HCT116 (cell line): ENCODE results near the gene MBD1. TPM values are rescaled to one million over a fixed set of nuclear protein-coding genes. Genes with fewer than 3 reads are reported as not detected.

Experiments used
- ATAC-seq: fragments of 200-7000 bp; cut with Tn5 transposase; 2 replicates; pipeline ENCODE4 v1.9.1; 2020; ENCODE audit warnings: mild to moderate bottlenecking, moderate library complexity
- BruUV-seq: library from RNA; stranded (reverse); fragments of 400-500 nt; replicated peaks from 2 replicates; lab custom pipeline; 2021; lab: Mats Ljungman, UMichigan
- CTCF ChIA-PET: fragments of 300-600 bp; sonication (Branson Sonifier 250); formaldehyde crosslinking; loops from one replicate; lab custom pipeline; 2021; ENCODE audit warnings: antibody characterized with exemption; lab: Charles Lee
- POLR2A ChIA-PET: fragments of 300-600, 350-600 bp; sonication (Branson Sonifier 250); formaldehyde crosslinking; loops from one replicate; lab custom pipeline; 2021; ENCODE audit warnings: antibody characterized with exemption; lab: Charles Lee
- RAD21 ChIA-PET, 2 experiments: fragments of 300-600 bp; sonication (Branson Sonifier 250); formaldehyde crosslinking; loops; one replicate each; lab custom pipeline; 2023; ENCODE audit warnings: low total read pairs in 2 of 2; ENCODE audit not compliant: uncharacterized antibody in 2 of 2, unreplicated experiment in 2 of 2, low non-redundant PET in 1 of 2; lab: Charles Lee
- DNase-seq: peaks from one replicate; pipeline ENCODE4 v3.0.0-alpha.2; 2010; ENCODE audit warnings: low read depth, low spot score
- H2AFZ ChIP-seq: fragments of 200-600 bp; shearing (Covaris generic), sonication (generic); 2 replicates; pipeline ENCODE4 v1.6.1; 2017; ENCODE audit warnings: low read depth, mixed run types, mixed read lengths, antibody characterized with exemption, low read length; ENCODE audit not compliant: poor library complexity, severe bottlenecking
- H3K27ac ChIP-seq: 2 replicates; pipeline ENCODE4 v1.5.1; 2012; ENCODE audit warnings: low read depth, low read length
- H3K27me3 ChIP-seq: fragments of 200-600 bp; sonication (generic); 2 replicates; pipeline ENCODE4 v1.6.1; 2016; ENCODE audit warnings: mixed run types, low read length, mixed read lengths; ENCODE audit not compliant: insufficient read depth
- H3K36me3 ChIP-seq, 2 experiments: fragments of 200-500 bp in 1 of 2; fragments of 200-600 bp in 1 of 2; sonication (Bioruptor generic) in 1 of 2; sonication (generic) in 1 of 2; 2 replicates each; pipeline versions ENCODE4 v1.5.1 to v1.6.1; 2014 to 2016; ENCODE audit warnings: low read length in 2 of 2, inconsistent platforms in 1 of 2, mixed read lengths in 1 of 2, mixed run types in 1 of 2; ENCODE audit not compliant: insufficient read depth in 2 of 2, control insufficient read depth in 1 of 2
- H3K4me1 ChIP-seq, 2 experiments: fragments of 200-600 bp in 1 of 2; sonication (generic) in 1 of 2; 2 replicates each; pipeline versions ENCODE4 v1.5.1 to v1.6.1; 2012 to 2017; ENCODE audit warnings: low read length in 2 of 2, inconsistent platforms in 1 of 2, mild to moderate bottlenecking in 1 of 2, mixed read lengths in 1 of 2, mixed run types in 1 of 2, moderate library complexity in 1 of 2; ENCODE audit not compliant: insufficient read depth in 2 of 2, control insufficient read depth in 1 of 2
- H3K4me2 ChIP-seq: fragments of 200-600 bp; sonication (generic); 2 replicates; pipeline ENCODE4 v1.6.1; 2017; ENCODE audit warnings: mixed run types, low read length, mixed read lengths
- H3K4me3 ChIP-seq, 2 experiments: fragments of 200-600 bp in 1 of 2; sonication (generic) in 1 of 2; replicated peaks in 1 of 2; 2 replicates each; pipeline ENCODE4 v1.5.1; 2011 to 2016; ENCODE audit warnings: low read length in 2 of 2, control low read depth in 1 of 2, low read depth in 1 of 2, mild to moderate bottlenecking in 1 of 2, mixed read lengths in 1 of 2, mixed run types in 1 of 2
- H3K79me2 ChIP-seq: fragments of 200-600 bp; sonication (generic); 2 replicates; pipeline ENCODE4 v1.6.1; 2017; ENCODE audit warnings: mild to moderate bottlenecking, mixed run types, low read length, moderate library complexity, mixed read lengths; ENCODE audit not compliant: insufficient read depth
- H3K9ac ChIP-seq: fragments of 200-600 bp; sonication (generic); 2 replicates; pipeline ENCODE4 v1.6.1; 2016; ENCODE audit warnings: low read length, mixed read lengths
- H3K9me2 ChIP-seq: fragments of 200-600 bp; sonication (generic), shearing (Covaris generic); 2 replicates; pipeline ENCODE4 v1.6.1; 2017; ENCODE audit warnings: mixed run types, mild to moderate bottlenecking, moderate library complexity; ENCODE audit not compliant: insufficient read depth
- H3K9me3 ChIP-seq, 2 experiments: fragments of 200-500 bp in 1 of 2; fragments of 200-600 bp in 1 of 2; sonication (Bioruptor generic) in 1 of 2; sonication (generic) in 1 of 2; 2 replicates each; pipeline ENCODE4 v1.6.1; 2014 to 2017; ENCODE audit warnings: low read length in 2 of 2, mixed read lengths in 2 of 2, inconsistent platforms in 1 of 2, low read depth in 1 of 2, mild to moderate bottlenecking in 1 of 2, mixed run types in 1 of 2, moderate library complexity in 1 of 2; ENCODE audit not compliant: control insufficient read depth in 1 of 2, insufficient read depth in 1 of 2
- H4K20me1 ChIP-seq: fragments of 200-600 bp; sonication (generic), shearing (Covaris generic); 2 replicates; pipeline ENCODE4 v1.6.1; 2017; ENCODE audit warnings: mixed run types, mild to moderate bottlenecking, moderate library complexity; ENCODE audit not compliant: insufficient read depth
- ATF3 ChIP-seq: IDR thresholded peaks from 2 replicates; pipeline ENCODE4 v1.6.1; 2012
- CBX3 ChIP-seq: IDR thresholded peaks from 2 replicates; pipeline ENCODE4 v1.6.1; 2012; ENCODE audit warnings: low read depth
- EGR1 ChIP-seq: IDR thresholded peaks from 2 replicates; pipeline ENCODE4 v1.6.1; 2012; ENCODE audit warnings: low read depth
- ELF1 ChIP-seq: IDR thresholded peaks from 2 replicates; pipeline ENCODE4 v1.6.1; 2012; ENCODE audit warnings: low read depth, borderline replicate concordance
- EZH2phosphoT487 ChIP-seq: fragments of 200-600 bp; IDR thresholded peaks from 2 replicates; pipeline ENCODE4 v1.6.1; 2018; ENCODE audit warnings: antibody characterized with exemption, borderline replicate concordance
- FOSL1 ChIP-seq: IDR thresholded peaks from 2 replicates; pipeline ENCODE4 v1.6.1; 2012; ENCODE audit warnings: low read depth
- JUND ChIP-seq: IDR thresholded peaks from 2 replicates; pipeline ENCODE4 v1.6.1; 2012
- POLR2AphosphoS5 ChIP-seq: IDR thresholded peaks from 2 replicates; pipeline ENCODE4 v1.6.1; 2011; ENCODE audit warnings: mild to moderate bottlenecking, low read depth, low read length, moderate library complexity
- REST ChIP-seq: IDR thresholded peaks from 2 replicates; pipeline ENCODE4 v1.6.1; 2012; ENCODE audit warnings: low read depth
- SIN3A ChIP-seq: IDR thresholded peaks from 2 replicates; pipeline ENCODE4 v1.6.1; 2012; ENCODE audit warnings: low read depth
- YY1 ChIP-seq: IDR thresholded peaks from 2 replicates; pipeline ENCODE4 v1.6.1; 2011; ENCODE audit warnings: low read length, low read depth, moderate library complexity, mild to moderate bottlenecking; ENCODE audit not compliant: insufficient replicate concordance; ENCODE audit errors: extremely low read depth
- ZBTB33 ChIP-seq: IDR thresholded peaks from 2 replicates; pipeline ENCODE4 v1.6.1; 2011; ENCODE audit warnings: mild to moderate bottlenecking, low read length, moderate library complexity; ENCODE audit not compliant: insufficient replicate concordance; ENCODE audit errors: extremely low read depth
- ZFX ChIP-seq: fragments of 450-650 bp; IDR thresholded peaks from 2 replicates; pipeline ENCODE4 v1.6.1; 2017
- ZNF274 ChIP-seq: fragments of 200-500 bp; sonication (Bioruptor generic); IDR thresholded peaks from 2 replicates; pipeline ENCODE4 v1.6.1; 2014; ENCODE audit warnings: mild to moderate bottlenecking, low read depth, low read length, inconsistent platforms
- intact Hi-C: fragments of 100-400 bp; cut with micrococcal nuclease; formaldehyde crosslinking; loops from 2 replicates; pipeline ENCODE4 v1.10.0; 2022
- total RNA-seq: library from RNA; stranded (reverse); gene quantifications from one replicate; pipeline ENCODE4 v1.2.1, GENCODE V29; 2021; ENCODE audit not compliant: unreplicated experiment
- TF ChIP-seq, protein P1 (sequence below), 3 experiments: fragments of 200-600 bp in 1 of 3; sonication (generic) in 1 of 3; IDR thresholded peaks in 2 of 3; conservative IDR thresholded peaks in 1 of 3; 2 replicates each; pipeline ENCODE4 v1.5.1; 2012 to 2017; ENCODE audit warnings: low read depth in 2 of 3, low read length in 2 of 3, antibody characterized with exemption in 1 of 3, borderline replicate concordance in 1 of 3, control low read depth in 1 of 3, mild to moderate bottlenecking in 1 of 3, mixed read lengths in 1 of 3, mixed run types in 1 of 3, moderate library complexity in 1 of 3; ENCODE audit not compliant: insufficient read depth in 1 of 3

MBD1 gene
- total RNA-seq, 1 experiment from 2014 or later: 63.9 TPM

DNA sequence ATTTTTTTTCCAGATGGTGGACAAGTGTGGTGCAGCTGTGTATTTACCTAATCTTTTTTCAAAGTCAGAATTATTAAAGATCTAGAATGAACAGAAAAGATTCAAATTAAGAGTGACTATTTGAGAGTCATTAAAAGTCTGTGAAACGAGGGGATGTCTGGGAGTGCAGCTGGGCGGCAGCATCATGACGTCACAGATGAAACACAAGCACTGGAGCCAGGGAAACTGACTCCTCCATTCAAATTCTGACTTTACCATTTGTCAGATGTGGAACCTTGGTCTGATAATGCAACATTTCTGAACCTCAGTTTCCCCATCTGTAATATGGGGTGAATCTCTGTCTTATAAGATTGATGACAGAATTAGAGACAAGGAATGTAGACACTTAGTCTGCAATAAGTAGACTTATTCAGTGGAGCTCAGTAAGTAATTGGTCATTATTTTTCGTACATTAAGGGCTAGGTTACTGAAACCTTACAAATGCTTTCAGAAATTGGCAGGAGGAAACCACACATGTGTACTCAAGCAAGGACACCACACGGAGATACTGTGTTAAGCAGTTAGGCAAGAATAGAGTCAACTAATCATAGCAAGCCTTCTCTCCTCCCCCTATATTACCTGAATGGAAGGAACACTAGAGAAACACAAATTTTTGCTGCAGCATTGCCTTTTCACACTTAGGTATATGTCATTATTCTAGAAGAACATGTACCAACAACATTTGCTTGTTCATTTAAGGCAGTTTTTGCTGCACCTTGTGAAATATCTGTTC, 34.0 kb upstream of the MBD1 start:
- no TSS peak for BruUV-seq
- TF ChIP-seq POLR2AphosphoS5 (no peak), ELF1 (no peak), SIN3A (no peak), EGR1 (no peak), ZFX (no peak), ZBTB33 (no peak), JUND (no peak), CBX3 (no peak), ZNF274 (no peak), EZH2phosphoT487 (no peak), FOSL1 (no peak), REST (no peak), YY1 (no peak), ATF3 (no peak)
- TF ChIP-seq, protein P1, sequence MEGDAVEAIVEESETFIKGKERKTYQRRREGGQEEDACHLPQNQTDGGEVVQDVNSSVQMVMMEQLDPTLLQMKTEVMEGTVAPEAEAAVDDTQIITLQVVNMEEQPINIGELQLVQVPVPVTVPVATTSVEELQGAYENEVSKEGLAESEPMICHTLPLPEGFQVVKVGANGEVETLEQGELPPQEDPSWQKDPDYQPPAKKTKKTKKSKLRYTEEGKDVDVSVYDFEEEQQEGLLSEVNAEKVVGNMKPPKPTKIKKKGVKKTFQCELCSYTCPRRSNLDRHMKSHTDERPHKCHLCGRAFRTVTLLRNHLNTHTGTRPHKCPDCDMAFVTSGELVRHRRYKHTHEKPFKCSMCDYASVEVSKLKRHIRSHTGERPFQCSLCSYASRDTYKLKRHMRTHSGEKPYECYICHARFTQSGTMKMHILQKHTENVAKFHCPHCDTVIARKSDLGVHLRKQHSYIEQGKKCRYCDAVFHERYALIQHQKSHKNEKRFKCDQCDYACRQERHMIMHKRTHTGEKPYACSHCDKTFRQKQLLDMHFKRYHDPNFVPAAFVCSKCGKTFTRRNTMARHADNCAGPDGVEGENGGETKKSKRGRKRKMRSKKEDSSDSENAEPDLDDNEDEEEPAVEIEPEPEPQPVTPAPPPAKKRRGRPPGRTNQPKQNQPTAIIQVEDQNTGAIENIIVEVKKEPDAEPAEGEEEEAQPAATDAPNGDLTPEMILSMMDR (IDR thresholded peaks at IDR 0.05 in 2 of 3, conservative IDR thresholded peaks at IDR 0.05 in 1 of 3; ENCODE audit: borderline replicate concordance in 1 of 3, insufficient read depth in 1 of 3, low read depth in 2 of 3, low read length in 2 of 3): no peak
- TF ChIP-seq, all 23 proteins: peak for 0
- no peak overlapping the region for H2AFZ ChIP-seq
- H3K4me3 ChIP-seq: no peak overlapping the region
- ChIA-PET RAD21 (no interaction called here), POLR2A (no interaction called here), CTCF (no interaction called here)
- no peaks in the 10 kb centered on the region for H3K27me3 ChIP-seq
- ATAC-seq: no peak
- no peak overlapping the region for H3K4me2 ChIP-seq
- no peaks in the 10 kb centered on the region for H3K9me2 ChIP-seq
- DNase-seq: no peak
- H3K9ac ChIP-seq: no peak overlapping the region
- intact Hi-C loops: no loop called here
- no peaks in the 10 kb centered on the region for H3K4me1 ChIP-seq
- H3K36me3 ChIP-seq: no peaks in the 10 kb centered on the region
- H4K20me1 ChIP-seq: no peaks in the 10 kb centered on the region
- H3K9me3 ChIP-seq: no peaks in the 10 kb centered on the region
- H3K79me2 ChIP-seq: no peaks in the 10 kb centered on the region
- H3K27ac ChIP-seq: no peak overlapping the region
